OCI-M1 (cell line): ENCODE results near the gene FBXW9.
"Not testable (repeated sequence)": the region's sequence is repeated elsewhere in the genome, so short reads cannot be mapped to it uniquely, and the experiment has no call there.

ENCODE experiments used
- DNase-seq: peaks from one replicate; lab custom pipeline; 2025; lab: John Stamatoyannopoulos, UW

Gene FBXW9

GRCh38 chr19:12715102-12715501 lies 18.7 kb upstream of the FBXW9 start:
- no peak for DNase-seq

DNA sequence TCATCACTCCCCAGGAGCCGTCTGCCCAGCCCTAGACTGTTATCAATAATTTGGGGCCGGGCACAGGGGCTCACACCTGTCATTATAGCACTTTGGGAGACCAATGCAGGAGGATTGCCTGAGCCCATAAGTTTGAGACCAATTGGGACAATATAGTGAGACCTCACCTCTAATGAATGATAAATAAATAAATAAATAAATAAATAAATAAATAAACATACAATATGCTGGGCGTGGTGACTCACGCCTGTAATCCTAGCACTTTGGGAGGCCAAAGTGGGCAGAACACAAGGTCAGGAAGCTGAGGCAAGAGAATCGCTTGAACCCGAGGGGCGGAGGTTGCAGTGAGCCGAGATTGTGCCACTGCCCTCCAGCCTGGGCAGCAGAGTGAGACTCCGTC lies 16.9 kb upstream of the FBXW9 start:
- not testable (repeated sequence) for DNase-seq

GRCh38 chr19:12712077-12712476 lies 15.6 kb upstream of the FBXW9 start:
- DNase-seq, result not testable (repeated sequence)

GRCh38 chr19:12711187-12711586 lies 14.8 kb upstream of the FBXW9 start:
- no peak for DNase-seq

DNA sequence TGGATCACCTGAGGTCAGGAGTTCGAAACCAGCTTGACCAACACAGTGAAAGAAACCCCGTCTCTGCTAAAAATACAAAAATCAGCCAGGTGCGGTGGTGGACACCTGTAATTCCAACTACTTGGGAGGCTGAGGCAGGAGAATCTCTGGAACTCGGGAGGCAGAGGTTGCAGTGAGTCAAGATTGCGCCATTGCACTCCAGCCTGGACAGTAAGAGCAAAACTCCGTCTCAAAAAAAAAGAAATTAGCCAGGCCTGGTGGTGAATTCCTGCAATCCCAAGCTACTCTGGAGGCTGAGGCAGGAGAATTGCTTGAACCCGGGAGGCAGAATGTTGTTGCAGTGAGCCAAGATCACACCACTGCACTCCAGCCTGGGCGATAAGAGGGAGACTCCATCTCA lies 12.2 kb upstream of the FBXW9 start:
- no peak for DNase-seq

- no peak for DNase-seq
Measured at GRCh38 chr19:12706332-12706718, 9.9 kb upstream of the FBXW9 start.

DNA sequence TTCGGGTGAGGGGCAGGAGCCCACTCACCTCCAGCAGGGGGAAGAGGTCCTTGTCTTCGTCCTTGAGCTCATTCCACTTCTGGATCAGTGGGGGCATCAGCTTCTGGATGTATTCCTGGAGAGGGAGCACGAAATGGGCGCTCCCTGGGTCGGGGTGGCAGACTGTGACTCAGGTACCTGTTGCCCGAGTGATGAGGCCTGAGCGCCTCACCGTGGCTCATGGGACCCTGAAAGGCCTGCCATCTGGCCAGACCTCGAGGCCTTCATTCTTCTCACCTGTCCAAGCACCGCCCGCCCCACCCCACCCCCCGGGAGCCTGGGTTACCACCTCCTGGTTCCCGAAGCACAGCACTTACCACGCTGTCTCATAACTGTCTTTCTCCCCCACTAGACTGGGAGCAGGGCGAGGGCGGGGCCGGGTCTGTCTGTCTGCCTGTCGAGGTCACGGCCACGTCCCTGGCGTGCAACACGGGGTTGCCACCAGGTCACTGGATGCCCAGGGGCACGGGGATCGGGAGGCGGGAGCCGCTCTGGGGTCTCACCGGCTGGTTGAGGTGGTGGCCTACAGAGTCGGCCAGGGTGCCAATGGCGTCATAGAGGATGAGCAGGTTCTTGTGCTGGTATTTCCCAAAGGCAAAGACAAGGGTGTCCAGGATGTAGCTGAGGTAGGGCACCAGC lies 9.4 kb upstream of the FBXW9 start:
- no peak for DNase-seq

GRCh38 chr19:12705169-12705568 lies 8.7 kb upstream of the FBXW9 start:
- no peak for DNase-seq

DNA sequence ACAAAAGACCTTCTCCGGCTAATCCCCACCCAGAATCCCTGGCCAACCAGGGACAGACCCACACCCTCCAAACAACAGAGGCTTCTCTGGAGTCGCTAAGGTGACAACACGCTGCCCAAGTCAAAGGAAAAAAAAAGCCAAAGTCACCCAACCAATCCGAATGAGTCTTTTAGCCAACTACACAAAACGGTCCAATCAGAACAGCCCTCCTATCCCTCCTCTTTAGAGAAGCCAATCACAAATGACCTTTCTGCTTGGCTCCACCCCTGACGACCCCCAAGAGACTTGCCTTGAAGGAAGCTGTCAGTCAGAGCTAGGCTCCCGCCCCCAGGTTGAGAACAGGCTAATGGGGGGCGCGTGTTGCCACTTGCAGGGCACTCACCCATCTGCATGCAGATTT lies 6.6 kb upstream of the FBXW9 start:
- DNase-seq, result no peak

DNA sequence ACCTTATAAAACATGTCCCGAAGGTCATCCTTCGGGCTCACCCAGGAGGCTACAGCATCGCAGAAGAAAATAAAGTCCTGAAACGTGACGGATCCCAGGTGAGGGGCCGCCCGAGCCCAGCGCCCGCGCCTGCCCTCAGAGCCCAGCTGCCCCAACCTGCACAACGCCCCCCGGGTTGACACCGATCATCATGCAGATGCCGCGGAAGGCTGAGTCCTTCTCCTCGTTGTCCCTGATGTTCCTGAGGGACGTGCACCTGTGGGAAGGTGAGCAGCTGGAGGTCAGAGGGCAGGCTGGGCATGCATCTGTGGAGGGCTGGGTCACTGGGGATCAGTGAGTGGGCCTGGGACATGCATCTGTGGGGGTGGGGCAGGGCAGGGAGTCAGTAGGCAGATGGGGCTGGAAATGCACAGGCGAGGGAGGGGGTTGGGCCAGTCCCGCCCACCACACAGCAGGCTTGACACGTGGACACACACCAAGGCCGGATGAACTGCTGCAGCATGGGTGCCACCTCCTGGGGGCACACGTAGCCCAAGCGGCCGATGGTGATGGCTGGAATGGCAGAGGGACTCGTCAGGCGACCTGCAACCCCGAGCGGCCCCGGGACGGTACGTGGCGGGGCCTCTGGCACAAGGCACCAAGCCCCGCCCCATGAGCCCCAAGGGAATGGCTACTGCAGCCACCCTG lies 5.3 kb upstream of the FBXW9 start:
- DNase-seq, result no peak

- DNase-seq, result no peak
Measured at GRCh38 chr19:12698138-12698537, 1.7 kb upstream of the FBXW9 start.

DNA sequence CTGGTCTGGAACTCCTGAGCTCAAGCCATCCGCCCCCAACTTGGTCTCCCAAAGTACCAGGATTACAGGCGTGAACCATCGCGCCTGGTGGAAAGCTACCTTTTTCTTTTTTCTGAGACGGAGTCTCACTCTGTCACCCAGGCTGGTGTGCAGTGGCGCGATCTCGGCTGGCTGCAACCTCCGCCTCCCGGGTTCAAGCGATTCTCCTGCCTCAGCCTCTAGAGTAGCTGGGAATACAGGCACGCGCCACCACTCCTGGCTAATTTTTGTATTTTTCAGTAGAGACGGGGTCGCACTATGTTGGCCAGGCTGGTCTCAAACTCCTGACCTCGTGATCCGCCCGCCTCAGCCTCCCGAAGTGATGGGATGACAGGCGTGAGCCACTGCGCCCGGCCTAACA lies 994 bp upstream of the FBXW9 start:
- not testable (repeated sequence) for DNase-seq

DNA sequence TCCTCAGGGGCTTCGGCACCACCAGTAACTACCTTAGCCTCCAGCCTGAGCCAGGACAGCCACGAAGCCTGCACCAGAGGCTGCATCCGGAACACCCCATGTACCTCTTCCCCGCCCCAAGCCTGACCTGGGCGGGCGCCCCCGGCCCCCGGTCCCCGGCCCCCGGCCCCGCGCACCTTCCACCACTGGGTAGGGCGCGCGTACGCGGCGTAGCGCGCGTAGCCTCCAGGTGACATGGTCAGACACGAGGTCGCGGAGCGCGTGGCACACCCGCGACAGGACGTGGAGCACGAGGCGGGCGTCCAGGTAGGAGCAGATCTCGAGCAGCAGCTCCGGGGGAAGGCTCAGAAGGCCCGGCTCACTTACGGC lies 450 bp downstream of the FBXW9 start:
- no peak for DNase-seq

GRCh38 chr19:12695514-12695913 lies 917 bp downstream of the FBXW9 start:
- no peak for DNase-seq

DNA sequence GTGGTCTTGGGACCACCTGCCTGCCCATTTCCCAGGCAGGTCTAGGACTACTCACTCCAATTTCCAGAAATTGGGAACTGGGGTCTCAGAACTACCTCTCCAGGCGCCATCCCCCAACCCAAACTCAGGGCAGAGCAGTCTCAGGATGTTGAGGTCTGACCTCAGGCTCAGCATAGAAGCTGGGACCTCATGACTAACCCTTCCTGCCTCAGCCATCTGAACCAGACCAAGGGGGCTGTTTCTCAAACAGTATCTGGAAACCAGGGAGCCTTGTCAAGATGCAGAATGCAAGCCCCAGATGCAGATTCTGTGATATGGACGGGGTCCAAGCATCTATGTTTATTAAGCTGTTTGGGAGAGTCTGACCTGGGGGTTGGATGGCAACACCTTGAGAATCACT lies 1.3 kb downstream of the FBXW9 start:
- DNase-seq, result no peak

DNA sequence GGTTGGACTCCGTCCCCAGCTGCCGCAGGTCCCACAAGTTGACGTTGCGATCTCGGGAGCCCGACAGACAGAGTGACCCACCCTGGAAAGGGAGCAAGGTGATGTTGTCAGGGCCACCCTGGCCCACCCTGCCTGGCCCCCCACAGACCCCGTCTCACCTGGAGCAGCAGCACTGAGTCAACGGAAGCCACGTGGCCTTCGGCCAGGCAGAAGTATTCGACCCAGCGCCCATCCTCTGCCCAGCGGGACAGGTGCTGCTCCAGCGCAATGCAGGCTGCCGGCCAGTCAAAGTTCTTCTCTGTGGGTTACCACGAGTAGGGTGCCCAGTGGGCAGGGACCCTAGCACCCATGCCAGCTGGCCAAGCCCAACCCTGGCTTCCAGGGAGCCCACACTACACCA lies 1.8 kb downstream of the FBXW9 start:
- DNase-seq, result no peak

GRCh38 chr19:12692960-12693359 lies 3.5 kb downstream of the FBXW9 start:
- DNase-seq, result no peak

- DNase-seq, result no peak
Measured at GRCh38 chr19:12689581-12690216, 6.7 kb downstream of the FBXW9 start.

DNA sequence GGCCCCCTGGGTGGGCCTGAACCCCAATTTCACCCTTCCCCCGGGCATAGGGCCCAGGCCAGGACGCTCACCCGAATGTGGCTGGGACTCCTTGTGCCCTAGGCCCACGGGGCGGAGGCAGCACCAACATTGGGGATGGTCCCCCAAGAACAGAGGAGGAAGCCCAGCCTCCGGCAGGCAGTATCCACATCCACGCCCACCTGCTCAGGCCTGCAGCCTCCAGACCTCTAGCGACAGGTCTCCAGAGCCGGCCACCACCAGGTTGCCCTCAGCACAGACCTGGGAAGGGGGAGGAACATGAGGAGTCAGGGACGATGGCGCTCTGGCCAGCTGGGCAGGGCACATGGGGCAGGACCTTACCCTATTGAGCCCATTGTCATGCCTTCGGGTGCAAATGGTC lies 7.4 kb downstream of the FBXW9 start:
- DNase-seq, result no peak

- DNase-seq, result no peak
Measured at GRCh38 chr19:12687496-12688196, 8.8 kb downstream of the FBXW9 start, which contains the start of gene GNG14. GNG14 (plus strand) TSS chr19:12687998; CDS start chr19:12688049, 51 bp downstream.

- no peak for DNase-seq
Measured at GRCh38 chr19:12685831-12686230, 10.6 kb downstream of the FBXW9 start.

DNA sequence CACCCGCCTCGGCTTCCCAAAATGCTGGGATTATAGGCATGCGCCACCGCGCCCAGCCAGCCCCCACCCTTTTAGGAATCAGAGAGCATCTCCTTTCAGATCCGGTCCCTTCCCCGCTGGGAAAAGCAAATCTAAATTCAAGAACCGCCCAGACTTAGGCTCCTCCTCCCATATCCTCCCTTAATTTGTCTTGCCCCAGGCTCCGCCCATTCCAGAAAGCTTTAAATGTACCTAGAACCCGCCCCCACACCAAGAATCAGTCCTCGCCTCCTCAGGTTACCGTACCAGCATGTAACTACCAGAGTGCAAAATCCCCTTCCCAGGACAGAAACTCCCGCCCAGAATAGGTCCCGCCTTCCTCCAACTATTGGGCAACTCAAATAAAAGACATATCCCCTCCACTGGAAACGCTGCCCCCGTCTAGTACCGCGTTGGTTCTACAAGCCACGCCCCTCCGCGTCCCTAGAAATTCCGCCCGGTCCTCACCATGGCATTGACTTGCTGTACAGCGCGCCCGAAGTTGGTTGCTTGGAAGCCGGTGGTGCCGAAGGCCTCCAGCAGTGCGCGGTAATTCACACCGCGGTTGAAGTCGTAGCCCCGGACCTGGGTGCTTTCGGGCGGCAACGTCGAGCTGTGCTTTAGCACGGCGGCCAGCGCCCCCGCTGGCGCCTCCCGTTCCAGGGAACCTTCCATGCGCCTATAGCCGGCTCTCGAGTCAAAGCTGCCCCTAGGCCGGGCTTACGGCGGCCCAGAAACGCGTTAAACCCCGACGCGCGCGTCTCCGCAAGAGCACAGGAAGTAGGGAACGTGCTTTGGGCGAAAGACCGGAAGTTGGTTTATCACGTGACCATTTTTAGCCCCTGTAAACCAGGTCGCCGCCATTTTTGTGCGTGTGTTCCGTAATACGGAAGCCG lies 15.1 kb downstream of the FBXW9 start, which contains the start of gene DHPS:
Gene DHPS, minus strand, starts transcription at position 807 of the 914 bp plus-strand sequence. Its CDS starts 114 bp downstream, at position 693.
- DNase-seq, result peak; percentile 96
